Measurements from ENCODE around the gene UHMK1.

DNA sequence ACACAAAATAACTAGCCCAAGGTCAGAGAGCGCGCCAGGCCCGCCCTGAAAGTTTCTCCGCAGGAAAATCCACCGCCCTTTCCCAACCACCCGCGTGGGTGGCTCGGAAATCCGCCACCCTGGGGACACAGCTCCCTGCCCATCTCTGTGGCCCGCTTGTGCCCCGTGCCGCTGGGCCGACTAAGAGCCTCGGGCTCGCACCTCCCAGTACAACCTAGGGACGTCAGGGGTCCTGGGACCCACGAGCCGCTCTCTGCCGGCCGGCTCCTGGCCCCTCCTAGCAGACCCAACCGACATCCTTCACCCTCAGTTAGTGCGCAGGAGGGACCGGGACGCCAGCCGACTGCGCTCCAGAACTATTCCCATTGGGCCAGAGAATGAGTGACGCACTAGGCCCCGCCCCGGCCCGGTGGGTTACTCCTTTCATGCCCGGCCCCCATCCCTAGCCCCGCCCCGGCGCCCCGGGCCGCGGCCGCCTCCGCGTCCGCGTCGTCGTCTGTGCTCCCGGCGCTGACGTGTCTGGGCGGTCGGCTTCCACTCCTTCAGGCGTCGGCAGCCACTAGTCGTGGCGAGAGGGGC is 63.5 kb downstream of the UHMK1 start:
- TF ChIP-seq, protein P1, sequence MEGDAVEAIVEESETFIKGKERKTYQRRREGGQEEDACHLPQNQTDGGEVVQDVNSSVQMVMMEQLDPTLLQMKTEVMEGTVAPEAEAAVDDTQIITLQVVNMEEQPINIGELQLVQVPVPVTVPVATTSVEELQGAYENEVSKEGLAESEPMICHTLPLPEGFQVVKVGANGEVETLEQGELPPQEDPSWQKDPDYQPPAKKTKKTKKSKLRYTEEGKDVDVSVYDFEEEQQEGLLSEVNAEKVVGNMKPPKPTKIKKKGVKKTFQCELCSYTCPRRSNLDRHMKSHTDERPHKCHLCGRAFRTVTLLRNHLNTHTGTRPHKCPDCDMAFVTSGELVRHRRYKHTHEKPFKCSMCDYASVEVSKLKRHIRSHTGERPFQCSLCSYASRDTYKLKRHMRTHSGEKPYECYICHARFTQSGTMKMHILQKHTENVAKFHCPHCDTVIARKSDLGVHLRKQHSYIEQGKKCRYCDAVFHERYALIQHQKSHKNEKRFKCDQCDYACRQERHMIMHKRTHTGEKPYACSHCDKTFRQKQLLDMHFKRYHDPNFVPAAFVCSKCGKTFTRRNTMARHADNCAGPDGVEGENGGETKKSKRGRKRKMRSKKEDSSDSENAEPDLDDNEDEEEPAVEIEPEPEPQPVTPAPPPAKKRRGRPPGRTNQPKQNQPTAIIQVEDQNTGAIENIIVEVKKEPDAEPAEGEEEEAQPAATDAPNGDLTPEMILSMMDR (conservative IDR thresholded peaks at IDR 0.05), result no peak
- TF ChIP-seq ZFX (IDR thresholded peaks at IDR 0.05), result no peak; the same call in 1 of the 2 replicates

All from C4-2B (cell line).